IMR-90 (cell line): ENCODE data around the gene NRN1. TPM values are rescaled to one million over a fixed set of nuclear protein-coding genes. Genes with fewer than 3 reads are reported as not detected.
"Not testable (repeated sequence)": the region's sequence is repeated elsewhere in the genome, so short reads cannot be mapped to it uniquely, and the experiment has no call there.

Experiments used
- ATAC-seq: fragments of 200-7000 bp; cut with Tn5 transposase; 2 replicates; pipeline ENCODE4 v1.9.1; 2020; ENCODE audit warnings: low read depth, mild to moderate bottlenecking, moderate library complexity
- BruUV-seq: library from RNA; stranded (reverse); fragments of 400-500 nt; replicated peaks from 2 replicates; lab custom pipeline; 2021; lab: Mats Ljungman, UMichigan
- CTCF ChIA-PET: fragments of 300-600 bp; formaldehyde crosslinking; extraction: SDS; loops from one replicate; lab custom pipeline; 2021; ENCODE audit warnings: antibody characterized with exemption; lab: Yijun Ruan, JAX
- POLR2A ChIA-PET: fragments of 300-600 bp; sonication (Branson Sonifier 250); formaldehyde crosslinking; loops from one replicate; lab custom pipeline; 2022; ENCODE audit warnings: antibody characterized with exemption; ENCODE audit not compliant: unreplicated experiment; lab: Charles Lee
- DNase-seq: peaks from one replicate; pipeline ENCODE4 v3.0.0; 2013
- H2AFZ ChIP-seq: replicated peaks from 2 replicates; pipeline ENCODE3; 2013; ENCODE audit warnings: low read length, mild to moderate bottlenecking; ENCODE audit not compliant: poor library complexity
- H2AK5ac ChIP-seq: 2 replicates; pipeline ENCODE4 v1.6.1; 2013; ENCODE audit warnings: low read depth, low read length, inconsistent platforms
- H2AK9ac ChIP-seq: replicated peaks from 2 replicates; pipeline ENCODE3; 2013; ENCODE audit warnings: mild to moderate bottlenecking, low read depth, low read length, moderate library complexity; ENCODE audit not compliant: poor library complexity
- H2BK120ac ChIP-seq: 2 replicates; pipeline ENCODE4 v1.6.1; 2013; ENCODE audit warnings: low read depth, low read length, inconsistent platforms
- H2BK15ac ChIP-seq: 3 replicates; pipeline ENCODE4 v1.6.1; 2013; ENCODE audit warnings: low read depth, low read length, inconsistent platforms
- H2BK20ac ChIP-seq: 2 replicates; pipeline ENCODE4 v1.6.1; 2013; ENCODE audit warnings: low read depth, mild to moderate bottlenecking, inconsistent platforms, low read length, moderate library complexity
- H2BK5ac ChIP-seq: 2 replicates; pipeline ENCODE4 v1.6.1; 2013; ENCODE audit warnings: mild to moderate bottlenecking, low read depth, low read length, inconsistent platforms; ENCODE audit not compliant: poor library complexity, severe bottlenecking
- H3K14ac ChIP-seq: replicated peaks from 2 replicates; pipeline ENCODE4 v1.6.1; 2013; ENCODE audit warnings: low read depth, low read length, inconsistent platforms
- H3K18ac ChIP-seq: 2 replicates; pipeline ENCODE4 v1.6.1; 2013; ENCODE audit warnings: low read depth, low read length, control low read depth
- H3K23ac ChIP-seq: 2 replicates; pipeline ENCODE4 v1.6.1; 2013; ENCODE audit warnings: low read depth, low read length, inconsistent platforms
- H3K27ac ChIP-seq: 2 replicates; pipeline ENCODE4 v1.5.1; 2013; ENCODE audit warnings: mild to moderate bottlenecking, control low read depth, low read length; ENCODE audit not compliant: insufficient read depth
- H3K27me3 ChIP-seq: 2 replicates; pipeline ENCODE4 v1.6.1; 2013; ENCODE audit warnings: low read length; ENCODE audit not compliant: control insufficient read depth, insufficient read depth
- H3K36me3 ChIP-seq: 2 replicates; pipeline ENCODE4 v1.6.1; 2013; ENCODE audit warnings: low read length, mixed read lengths; ENCODE audit not compliant: control insufficient read depth, insufficient read depth
- H3K4ac ChIP-seq: 2 replicates; pipeline ENCODE4 v1.6.1; 2013; ENCODE audit warnings: low read depth, low read length, inconsistent platforms
- H3K4me1 ChIP-seq: 2 replicates; pipeline ENCODE4 v1.6.1; 2013; ENCODE audit warnings: low read length, mixed read lengths; ENCODE audit not compliant: control insufficient read depth, insufficient read depth
- H3K4me2 ChIP-seq: 2 replicates; pipeline ENCODE4 v1.6.1; 2013; ENCODE audit warnings: low read depth, mild to moderate bottlenecking, control low read depth, low read length, moderate library complexity
- H3K4me3 ChIP-seq: 2 replicates; pipeline ENCODE4 v1.5.1; 2013; ENCODE audit warnings: low read depth, mild to moderate bottlenecking, control low read depth, low read length, moderate library complexity; ENCODE audit not compliant: insufficient read depth
- H3K56ac ChIP-seq: 2 replicates; pipeline ENCODE4 v1.6.1; 2013; ENCODE audit warnings: low read length, inconsistent platforms; ENCODE audit not compliant: insufficient read depth; ENCODE audit errors: extremely low read depth
- H3K79me1 ChIP-seq, 2 experiments: 2 replicates each; pipeline ENCODE4 v1.6.1; 2013; ENCODE audit warnings: low read length in 2 of 2, inconsistent platforms in 1 of 2, low read depth in 1 of 2
- H3K9ac ChIP-seq: 2 replicates; pipeline ENCODE4 v1.6.1; 2013; ENCODE audit warnings: low read depth, low read length, control low read depth
- H3K9me1 ChIP-seq: 2 replicates; pipeline ENCODE4 v1.6.1; 2013; ENCODE audit warnings: low read length, inconsistent platforms; ENCODE audit not compliant: insufficient read depth
- H3K9me3 ChIP-seq: 2 replicates; pipeline ENCODE4 v1.6.1; 2013; ENCODE audit warnings: low read length; ENCODE audit not compliant: control insufficient read depth, insufficient read depth
- H4K20me1 ChIP-seq: 2 replicates; pipeline ENCODE4 v1.6.1; 2013; ENCODE audit warnings: low read length, inconsistent platforms; ENCODE audit not compliant: insufficient read depth
- H4K5ac ChIP-seq: 2 replicates; pipeline ENCODE4 v1.6.1; 2013; ENCODE audit warnings: mild to moderate bottlenecking, low read depth, low read length, control low read depth
- H4K8ac ChIP-seq, 2 experiments: 2 replicates each; pipeline ENCODE4 v1.6.1; 2013; ENCODE audit warnings: low read depth in 2 of 2, low read length in 2 of 2, control low read depth in 1 of 2, inconsistent platforms in 1 of 2
- H4K91ac ChIP-seq: 2 replicates; pipeline ENCODE4 v1.6.1; 2013; ENCODE audit warnings: low read depth, low read length, inconsistent platforms; ENCODE audit not compliant: insufficient read depth
- ELK1 ChIP-seq: fragments of 150-350 bp; IDR thresholded peaks from 2 replicates; pipeline ENCODE4 v1.6.1; 2016; ENCODE audit warnings: low read depth, mild to moderate bottlenecking, low read length, moderate library complexity, borderline replicate concordance
- WGBS, 2 experiments: methylation state at CpG; one replicate each; pipeline versions ENCODE4 v1.1.5 to v1.1.7; 2013; ENCODE audit warnings: missing lambda C conversion rate in 2 of 2; ENCODE audit not compliant: insufficient read length in 1 of 2; ENCODE audit errors: extremely low coverage in 2 of 2; 5-methylcytosine and 5-hydroxymethylcytosine counted together
- dilution Hi-C: fragments of 300-500 bp; cut with HindIII; formaldehyde crosslinking; loops from one replicate; pipeline ENCODE4 v1.14.3; 2018; ENCODE audit warnings: low sequenced_read_pairs; ENCODE audit not compliant: unreplicated experiment
- in situ Hi-C: fragments of 300-500 bp; cut with MboI; formaldehyde crosslinking; loops from 3 replicates; pipeline ENCODE4 v1.14.3; 2019; ENCODE audit warnings: low sequenced_read_pairs, inconsistent platforms, mixed read lengths
- intact Hi-C: fragments of 100-400 bp; cut with micrococcal nuclease; formaldehyde crosslinking; loops from 2 replicates; pipeline ENCODE4 v1.10.0; 2022
- polyA plus RNA-seq, 3 experiments: library from polyadenylated mRNA; depleted of rRNA; stranded (reverse); fragments of >200 nt; gene quantifications; 2 replicates each; pipeline ENCODE4 v1.2.3, GENCODE V29; 2012; ENCODE audit warnings: low replicate concordance in 1 of 3
- total RNA-seq: library from RNA; depleted of rRNA; stranded (reverse); fragments of >200 nt; gene quantifications from 2 replicates; pipeline ENCODE4 v1.2.3, GENCODE V29; 2012

The NRN1 gene
- total and polyA plus RNA-seq, 2 of the 4 experiments (the other 2 are of a cell fraction): not detected

DNA sequence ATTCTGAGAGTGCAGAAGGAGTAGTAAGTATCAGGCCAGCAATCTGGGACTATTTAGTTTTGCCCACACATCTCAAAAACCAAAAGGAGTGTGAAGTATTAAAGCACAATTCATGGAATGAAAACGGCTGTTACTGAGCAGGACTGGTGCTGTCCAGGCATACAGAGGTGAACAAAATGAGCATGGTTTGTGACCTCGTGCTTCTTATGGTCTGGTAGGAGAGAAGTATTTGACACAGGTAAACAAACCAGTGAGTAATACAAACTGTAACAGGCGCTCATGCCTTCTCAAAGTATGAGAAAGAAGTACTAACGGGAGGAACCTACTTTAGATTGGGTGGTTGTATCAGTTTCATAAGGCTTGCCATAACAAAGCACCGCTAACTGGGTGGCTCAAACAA, 17.5 kb upstream of the NRN1 start:
- Histone ChIP-seq H2AK5ac (no peak overlapping the region), H4K5ac (no peak overlapping the region), H3K4me1 (no peaks in the 10 kb centered on the region), H3K4me2 (no peak overlapping the region), H3K56ac (no peak overlapping the region), H3K9me1 (no peaks in the 10 kb centered on the region), H3K9me3 (0 out of 2 replicates have a peak, but pooled peaks cover 4% of the 10 kb centered on the region), H3K14ac (no peak overlapping the region), H3K36me3 (no peaks in the 10 kb centered on the region), H4K91ac (no peak overlapping the region), H2BK5ac (no peak overlapping the region), H4K20me1 (no peaks in the 10 kb centered on the region), H3K4me3 (no peak overlapping the region), H3K18ac (no peak overlapping the region), H3K27ac (no peak overlapping the region), H3K23ac (no peak overlapping the region), H2BK15ac (no peak overlapping the region), H2AK9ac (no peak overlapping the region), H2BK20ac (no peak overlapping the region), H2AFZ (no peak overlapping the region), H3K27me3 (no peaks in the 10 kb centered on the region), H4K8ac (no peak overlapping the region), H3K79me1 (no peaks in the 10 kb centered on the region), H2BK120ac (no peak overlapping the region), H3K4ac (no peak overlapping the region), H3K9ac (no peak overlapping the region)
- in situ Hi-C loops (no loop called here), dilution Hi-C loops (no loop called here), intact Hi-C loops (no loop called here)
- TF ChIP-seq ELK1: no peak
- 37% methylated on average over 2 of the region's 5 CpGs; no CpG with 5 or more reads in 1 of the 2 experiments for WGBS, 2 experiments
- no TSS peak for BruUV-seq
- no peak for ATAC-seq
- no peak for DNase-seq
- ChIA-PET POLR2A (no interaction called here), CTCF (interaction anchor here (0.6 kb wide), 1 partner anchor 148 kb away, joined by 3 read pairs; no protein-coding TSS in a partner anchor)

DNA sequence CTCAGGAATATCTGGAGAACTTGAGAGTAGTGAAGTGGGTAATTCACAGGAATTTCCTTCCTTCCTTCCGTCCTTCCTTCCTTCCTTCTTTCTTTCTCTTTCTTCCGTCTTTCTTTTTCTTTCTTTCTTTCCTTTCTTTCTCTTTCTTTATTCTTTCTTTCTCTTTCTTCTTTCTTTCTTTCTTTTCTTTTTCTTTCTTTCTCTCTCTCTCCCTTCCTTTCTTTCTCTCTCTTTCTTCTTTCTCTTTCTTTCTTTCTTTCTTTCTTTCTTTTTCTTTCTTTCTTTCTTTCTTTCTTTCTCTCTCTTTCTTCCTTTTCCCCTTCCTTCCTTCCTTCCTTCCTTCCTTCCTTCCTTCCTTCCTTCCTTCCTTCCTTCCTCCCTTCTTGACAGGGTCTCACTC, 16.1 kb upstream of the NRN1 start:
- H3K9me3 ChIP-seq, H2BK20ac ChIP-seq, H3K18ac ChIP-seq, H2AK9ac ChIP-seq, H2AK5ac ChIP-seq, H3K36me3 ChIP-seq, H2BK15ac ChIP-seq, in situ Hi-C loops, H2AFZ ChIP-seq, H3K79me1 ChIP-seq, H3K9ac ChIP-seq, BruUV-seq, H2BK5ac ChIP-seq, H3K9me1 ChIP-seq, H4K91ac ChIP-seq, H4K20me1 ChIP-seq, H3K4me2 ChIP-seq, H4K5ac ChIP-seq, H3K4me3 ChIP-seq, H3K56ac ChIP-seq, DNase-seq, CTCF ChIA-PET, dilution Hi-C loops, intact Hi-C loops, POLR2A ChIA-PET, H3K14ac ChIP-seq, H3K4ac ChIP-seq, H3K27me3 ChIP-seq, H2BK120ac ChIP-seq, H4K8ac ChIP-seq, ATAC-seq, H3K23ac ChIP-seq, H3K4me1 ChIP-seq, H3K27ac ChIP-seq: not testable (repeated sequence)
- 60% methylated on average over 1 of the region's 2 CpGs; no CpG with 5 or more reads in 1 of the 2 experiments for WGBS, 2 experiments
